NCI-H146 (cell line): ENCODE results near the gene MCC.

Experiments used
- DNase-seq: peaks from one replicate; lab custom pipeline; 2025; lab: John Stamatoyannopoulos, UW

The MCC gene

GRCh38 chr5:113223831-113224604, 264.2 kb downstream of the MCC start:
- DNase-seq, result no peak

GRCh38 chr5:113223315-113223714, 264.9 kb downstream of the MCC start:
- DNase-seq, result no peak

- no peak for DNase-seq
These were observed 266.7 kb downstream of the MCC start for GRCh38 chr5:113221294-113222176.

GRCh38 chr5:113219695-113220094, 268.6 kb downstream of the MCC start:
- DNase-seq, result no peak

- DNase-seq, result no peak
These were observed 269.2 kb downstream of the MCC start for GRCh38 chr5:113218906-113219517.

- DNase-seq, result no peak
These were observed 270.1 kb downstream of the MCC start for GRCh38 chr5:113218200-113218599.

- DNase-seq, result no peak
These were observed 270.6 kb downstream of the MCC start for GRCh38 chr5:113217619-113218184.

- no peak for DNase-seq
These were observed 271.7 kb downstream of the MCC start for GRCh38 chr5:113216545-113216944.

- no peak for DNase-seq
These were observed 272.7 kb downstream of the MCC start for GRCh38 chr5:113215401-113216060.

GRCh38 chr5:113214606-113215323, 273.5 kb downstream of the MCC start:
- no peak for DNase-seq

GRCh38 chr5:113213551-113214425, 274.5 kb downstream of the MCC start:
- no peak for DNase-seq

GRCh38 chr5:113212244-113212920, 275.9 kb downstream of the MCC start:
- no peak for DNase-seq

GRCh38 chr5:113209498-113209897, 278.8 kb downstream of the MCC start:
- no peak for DNase-seq

- DNase-seq, result no peak
These were observed 282.4 kb downstream of the MCC start for GRCh38 chr5:113205807-113206206.

GRCh38 chr5:113205323-113205722, 282.9 kb downstream of the MCC start:
- no peak for DNase-seq

GRCh38 chr5:113204525-113205161, 283.6 kb downstream of the MCC start:
- DNase-seq, result no peak

- DNase-seq, result no peak
These were observed 284.3 kb downstream of the MCC start for GRCh38 chr5:113203916-113204315.

- DNase-seq, result no peak
These were observed 285.2 kb downstream of the MCC start for GRCh38 chr5:113202746-113203716.
